GM15510 (cell line): Measurements from ENCODE around the gene LRRC8B.

Experiments
- POLR2A ChIP-seq: IDR thresholded peaks from 3 replicates; pipeline ENCODE4 v1.6.1; 2011; ENCODE audit warnings: borderline replicate concordance; ENCODE audit not compliant: insufficient read length; ENCODE audit errors: extremely low read depth

LRRC8B gene

DNA sequence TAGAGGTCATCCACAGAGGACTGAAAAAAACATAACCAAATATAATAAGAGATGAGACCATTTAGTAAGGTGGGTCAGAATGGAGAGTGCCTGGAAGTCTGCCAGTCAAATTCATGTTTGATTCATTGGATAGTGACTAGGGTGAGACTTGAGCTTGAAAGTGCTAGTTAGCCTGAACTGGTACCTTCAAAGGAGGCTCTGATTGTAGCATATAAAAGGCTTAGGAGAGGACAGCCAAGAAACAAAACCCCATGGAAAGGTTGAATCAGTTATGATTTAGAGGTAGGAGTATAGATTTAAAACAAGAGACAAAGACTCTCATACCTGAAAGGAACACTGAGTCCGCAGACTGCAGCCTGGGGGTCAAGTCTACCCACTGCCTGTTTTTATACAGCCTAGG, 63.9 kb downstream of the LRRC8B start:
- no peak for TF ChIP-seq POLR2A

DNA sequence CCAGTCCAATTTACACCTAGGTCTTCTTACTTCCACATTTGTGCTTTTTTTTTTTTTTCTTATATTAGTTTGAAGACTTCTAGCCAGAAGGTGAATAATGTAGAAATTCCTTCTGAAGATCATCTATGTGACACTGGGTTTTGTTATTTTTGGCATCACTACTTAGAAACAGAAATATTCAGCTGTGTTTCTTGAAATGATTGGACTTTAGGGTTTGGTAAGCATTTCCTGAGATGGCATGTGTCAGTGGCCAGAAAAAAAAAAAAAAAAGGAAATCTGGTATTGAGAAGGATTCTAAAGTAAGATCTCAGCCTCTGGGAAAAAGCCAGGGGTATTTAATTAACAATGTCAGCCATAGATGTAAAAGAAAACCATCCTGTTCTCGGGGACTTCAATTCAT, 64.9 kb downstream of the LRRC8B start:
- TF ChIP-seq POLR2A = no peak

DNA sequence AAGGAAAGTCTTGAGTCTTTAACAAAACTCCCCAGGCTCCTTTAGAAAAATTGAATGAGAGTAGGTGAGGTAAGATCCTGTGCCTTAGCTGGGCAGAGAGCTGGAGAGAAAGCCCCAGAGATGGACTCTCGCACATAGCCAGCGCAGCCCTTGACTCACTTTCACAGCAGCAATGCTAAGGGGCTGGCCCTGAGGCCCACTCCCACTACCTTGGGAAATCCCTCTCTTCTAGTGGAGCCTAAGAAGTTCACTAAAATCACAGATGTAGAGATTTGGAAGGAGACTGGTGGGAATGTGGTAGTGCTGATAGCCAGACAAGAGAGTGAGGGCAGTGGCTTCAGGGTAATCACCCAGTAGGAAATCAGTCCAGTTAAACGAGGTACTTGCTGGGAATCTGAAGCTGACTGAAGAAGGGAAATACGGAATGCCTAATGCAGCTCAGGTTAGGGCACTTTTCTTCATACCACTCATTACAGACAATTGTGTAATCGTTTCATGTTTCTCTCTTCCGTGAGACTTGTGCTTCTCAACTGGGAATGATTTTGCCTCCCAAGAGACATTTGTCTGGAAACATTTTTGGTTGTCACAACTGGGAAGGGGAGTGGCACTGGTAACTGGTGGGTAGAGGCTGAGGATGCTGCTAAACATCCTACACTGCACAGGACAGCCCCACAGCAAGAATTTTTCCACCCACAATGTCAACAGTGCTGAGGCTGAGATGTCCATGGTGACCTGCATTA, 65.9 kb downstream of the LRRC8B start:
- TF ChIP-seq POLR2A = no peak

DNA sequence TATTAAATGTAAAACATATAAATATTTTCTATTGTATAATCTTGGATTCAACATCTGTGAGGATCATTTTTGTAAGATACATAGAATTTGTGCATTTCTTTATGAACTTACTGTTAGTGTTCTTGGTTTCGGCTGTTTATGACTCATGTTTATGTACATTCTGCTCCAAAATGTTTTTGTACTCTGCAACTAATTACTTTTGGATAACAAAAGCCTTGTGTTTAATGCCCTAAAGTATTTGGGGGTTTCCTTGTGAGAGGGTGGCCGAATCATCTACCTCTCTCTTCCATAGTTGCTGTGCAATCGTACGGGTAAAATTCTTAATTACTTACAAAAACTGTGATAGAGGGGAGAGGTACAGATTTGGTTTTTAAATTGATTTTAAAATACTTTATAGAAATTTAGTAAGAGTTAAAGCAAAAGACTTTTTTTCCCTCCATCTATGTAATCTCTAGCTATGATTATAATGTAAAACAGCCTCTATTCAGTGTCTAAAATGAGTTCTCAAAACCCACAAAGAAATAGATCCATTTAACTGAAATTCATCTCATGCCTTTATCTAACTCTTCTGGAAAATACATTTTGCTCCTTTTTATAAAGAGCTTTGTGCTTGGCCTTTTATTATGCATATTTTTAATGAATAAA, 69.6 kb downstream of the LRRC8B start:
- no peak for TF ChIP-seq POLR2A

DNA sequence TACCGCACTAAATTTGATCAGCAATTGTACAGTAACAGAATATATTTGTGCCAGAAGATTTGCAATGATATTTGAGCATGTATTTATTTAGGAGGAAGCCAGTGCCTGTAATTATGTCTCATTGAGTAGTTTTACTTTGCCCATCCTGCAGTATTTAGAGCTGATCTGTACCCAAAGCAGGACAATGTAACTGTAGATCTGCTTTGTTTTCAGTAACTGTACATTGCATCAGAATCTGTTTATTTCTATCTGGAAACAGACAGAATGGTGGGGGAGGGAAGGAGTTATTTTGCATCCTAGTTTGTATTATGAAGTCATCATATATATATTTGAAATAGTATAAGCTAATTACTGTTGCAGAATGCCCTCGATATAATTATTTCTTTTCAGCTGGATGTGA, 72.1 kb downstream of the LRRC8B start:
- no peak for TF ChIP-seq POLR2A

DNA sequence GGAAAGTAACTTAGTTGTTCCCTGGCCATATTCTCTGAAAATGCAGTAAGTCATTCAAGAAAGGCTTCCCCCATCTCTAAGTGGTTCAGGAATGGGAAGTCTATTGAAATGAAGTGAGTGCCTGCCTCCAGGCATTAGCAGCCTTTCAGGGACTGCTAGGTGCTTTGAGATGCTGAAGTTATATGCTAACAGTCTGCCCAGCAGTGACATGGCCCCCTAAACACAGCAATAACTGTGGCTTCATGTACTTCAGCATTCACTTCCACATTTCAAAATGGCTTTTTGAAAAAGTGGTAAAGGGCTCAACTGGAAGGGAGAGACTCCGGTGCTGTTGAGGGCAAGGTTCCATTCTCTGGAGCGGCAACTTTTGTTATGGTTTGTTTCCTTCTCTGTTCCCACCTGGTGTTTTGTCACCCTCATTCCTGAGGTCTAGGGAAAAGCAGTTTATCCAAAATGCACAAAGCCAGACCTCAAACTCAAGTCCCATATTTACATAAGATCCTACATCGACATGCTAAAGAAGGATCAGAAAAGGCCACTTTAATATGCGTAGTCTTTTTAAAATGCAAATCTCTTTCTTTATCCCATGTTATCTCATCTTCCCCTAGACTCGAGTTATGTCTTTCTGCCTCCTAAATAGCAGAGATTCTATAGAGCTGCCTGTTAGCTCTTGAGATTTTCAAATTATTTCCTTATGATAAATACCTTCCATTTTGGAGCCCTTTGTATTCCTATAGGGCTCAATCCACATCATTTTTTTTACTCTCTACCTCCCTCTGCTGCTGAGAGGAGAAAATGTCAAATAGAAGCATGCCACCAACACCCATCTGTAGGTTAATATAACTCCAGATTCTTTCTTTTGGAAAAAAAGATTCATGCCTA, 74.1 kb downstream of the LRRC8B start:
- no peak for TF ChIP-seq POLR2A

DNA sequence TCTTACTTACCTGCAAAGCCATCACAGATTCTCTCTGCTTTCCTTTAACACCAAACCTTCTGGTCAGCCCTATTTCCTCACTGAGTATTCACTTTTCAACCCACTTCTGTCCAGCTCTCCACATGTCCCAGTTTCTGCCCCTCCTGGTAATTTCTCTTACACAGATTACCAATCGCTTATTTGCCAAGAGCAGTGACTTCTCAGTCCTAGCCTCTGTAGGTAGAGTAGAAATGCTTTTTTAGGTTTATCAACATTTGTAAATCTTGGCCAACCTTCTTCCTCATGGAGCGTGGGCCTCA, 74.7 kb downstream of the LRRC8B start:
- TF ChIP-seq POLR2A = no peak

DNA sequence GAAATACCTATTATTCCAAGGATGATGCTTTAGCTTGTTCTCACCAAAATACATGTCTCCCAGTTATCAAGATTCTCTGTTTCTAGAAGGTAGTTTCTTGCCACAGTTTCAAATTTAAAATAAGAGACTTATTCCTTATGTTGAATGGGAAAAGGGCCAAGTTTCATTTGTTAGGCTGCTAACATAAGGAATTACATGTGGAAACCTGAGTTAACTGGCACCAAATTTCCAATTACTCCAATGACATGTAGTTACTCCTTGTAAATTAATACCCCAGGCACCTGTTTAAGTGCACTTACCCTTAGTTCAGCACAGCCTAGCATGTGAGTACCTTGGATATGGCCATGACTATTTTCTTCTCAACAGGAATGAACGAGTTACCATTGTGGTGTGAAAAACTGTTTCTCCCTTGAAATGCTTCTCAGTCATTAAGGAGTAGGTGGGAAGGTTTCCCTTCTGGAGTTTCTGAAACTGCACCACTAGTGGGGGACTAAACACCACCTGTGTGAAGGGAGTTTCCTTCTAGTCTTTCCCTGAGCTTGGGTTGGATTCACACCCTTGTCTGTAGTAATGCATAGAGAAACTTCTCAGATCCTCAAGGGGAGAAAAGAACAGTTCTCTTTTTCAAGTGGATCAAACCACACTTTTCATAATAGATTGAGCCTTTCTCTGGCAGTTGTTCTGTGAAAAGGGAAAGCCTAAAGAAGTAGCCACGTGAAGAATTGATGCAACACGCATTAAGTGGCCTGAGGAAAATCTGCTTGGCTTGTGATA, 76.0 kb downstream of the LRRC8B start:
- TF ChIP-seq POLR2A = no peak

DNA sequence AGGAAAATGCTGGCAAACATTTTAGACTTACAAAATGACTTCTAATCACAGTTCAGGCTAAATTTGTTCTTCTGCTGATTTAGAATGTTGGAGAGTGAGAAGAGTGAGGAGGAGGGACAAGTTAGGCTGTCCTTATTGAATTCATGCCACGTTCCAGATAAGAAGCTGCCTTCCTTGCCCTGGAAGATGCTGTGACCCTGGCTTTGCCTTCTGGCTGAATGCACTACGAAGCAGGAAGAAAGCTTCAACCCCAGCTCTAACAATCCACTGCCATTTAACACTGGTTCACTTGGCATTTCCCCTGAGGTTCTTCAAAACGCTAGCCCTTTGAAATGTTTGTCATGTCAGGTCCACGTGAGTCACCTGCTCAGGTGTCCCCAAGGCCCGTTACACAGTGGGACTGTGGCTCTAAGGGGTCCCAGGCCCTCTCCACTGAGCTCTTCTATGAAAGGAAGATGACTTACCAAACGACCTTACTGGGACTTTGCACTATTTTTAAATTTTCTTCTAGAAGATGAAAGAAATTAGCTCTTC, 78.3 kb downstream of the LRRC8B start:
- no peak for TF ChIP-seq POLR2A

DNA sequence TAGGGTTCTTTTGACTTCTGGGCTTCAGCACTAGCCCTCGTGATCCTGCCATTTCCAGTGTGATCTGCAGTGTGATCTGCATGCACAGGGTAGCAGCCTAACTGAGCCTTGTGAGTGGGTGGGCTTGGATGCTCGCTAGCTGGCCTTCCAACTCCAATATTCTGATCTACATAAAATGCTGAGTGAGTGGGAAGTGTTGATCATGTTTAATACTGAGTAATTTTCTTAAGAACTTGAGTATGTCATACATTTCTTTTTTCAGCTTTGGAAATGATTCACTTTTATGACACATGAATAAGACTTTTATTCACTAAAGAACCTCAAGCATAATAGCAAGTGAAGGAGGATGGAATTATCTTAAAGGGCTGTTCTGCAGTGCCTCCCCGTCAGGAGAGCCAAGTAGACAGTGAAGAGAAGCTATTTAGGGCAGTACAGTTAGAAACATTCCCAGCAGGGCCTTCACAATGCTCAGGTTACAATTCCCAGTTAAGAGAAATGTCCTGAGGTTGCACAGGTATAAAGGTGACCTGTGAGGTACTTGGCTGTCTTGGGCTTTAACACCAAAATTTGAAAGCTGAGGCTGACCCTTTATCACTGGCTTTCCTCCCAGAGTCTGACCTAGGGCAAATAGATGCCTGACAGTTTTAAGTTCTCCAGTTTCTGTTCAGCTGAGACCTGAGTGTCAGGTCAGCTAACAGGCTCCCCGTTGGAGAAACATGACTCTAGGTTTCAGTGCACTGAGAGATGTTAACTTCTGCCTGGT, 79.2 kb downstream of the LRRC8B start:
- TF ChIP-seq POLR2A = no peak

DNA sequence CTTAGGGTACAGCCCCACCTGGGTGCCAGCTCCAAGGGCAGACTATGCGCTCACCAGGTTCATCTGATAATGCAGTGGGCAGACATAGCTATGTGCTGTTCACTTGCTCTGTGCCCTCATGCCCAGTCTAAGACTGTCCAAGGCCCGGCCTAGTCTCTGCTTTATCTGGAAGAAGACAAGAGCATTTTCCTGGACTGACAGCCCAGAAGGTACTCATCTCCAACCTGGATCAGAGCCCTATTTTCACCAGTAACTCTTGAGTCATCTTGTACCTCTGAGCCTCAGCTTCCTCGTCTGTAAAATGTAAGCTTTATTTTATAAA, 79.7 kb downstream of the LRRC8B start:
- TF ChIP-seq POLR2A = no peak

DNA sequence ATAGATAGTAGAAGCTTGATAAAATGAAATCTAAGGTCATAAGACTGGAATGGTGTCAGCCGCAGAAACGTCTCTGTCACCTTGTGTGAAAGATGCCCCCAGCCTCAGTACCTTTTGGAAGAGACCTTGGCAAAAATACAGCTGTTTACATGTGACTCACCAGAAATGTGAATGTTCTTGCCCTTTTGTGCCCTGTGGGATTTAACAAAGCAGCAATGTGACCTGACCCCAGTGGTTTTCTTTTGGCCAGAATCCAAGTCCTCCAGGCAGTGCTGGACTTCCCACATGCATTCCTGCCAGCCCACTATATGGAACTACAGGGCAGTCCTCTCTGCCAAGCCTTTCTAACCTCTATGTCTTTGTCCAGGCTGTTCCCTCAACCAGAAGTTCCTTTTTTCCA, 81.1 kb downstream of the LRRC8B start:
- TF ChIP-seq POLR2A = no peak

DNA sequence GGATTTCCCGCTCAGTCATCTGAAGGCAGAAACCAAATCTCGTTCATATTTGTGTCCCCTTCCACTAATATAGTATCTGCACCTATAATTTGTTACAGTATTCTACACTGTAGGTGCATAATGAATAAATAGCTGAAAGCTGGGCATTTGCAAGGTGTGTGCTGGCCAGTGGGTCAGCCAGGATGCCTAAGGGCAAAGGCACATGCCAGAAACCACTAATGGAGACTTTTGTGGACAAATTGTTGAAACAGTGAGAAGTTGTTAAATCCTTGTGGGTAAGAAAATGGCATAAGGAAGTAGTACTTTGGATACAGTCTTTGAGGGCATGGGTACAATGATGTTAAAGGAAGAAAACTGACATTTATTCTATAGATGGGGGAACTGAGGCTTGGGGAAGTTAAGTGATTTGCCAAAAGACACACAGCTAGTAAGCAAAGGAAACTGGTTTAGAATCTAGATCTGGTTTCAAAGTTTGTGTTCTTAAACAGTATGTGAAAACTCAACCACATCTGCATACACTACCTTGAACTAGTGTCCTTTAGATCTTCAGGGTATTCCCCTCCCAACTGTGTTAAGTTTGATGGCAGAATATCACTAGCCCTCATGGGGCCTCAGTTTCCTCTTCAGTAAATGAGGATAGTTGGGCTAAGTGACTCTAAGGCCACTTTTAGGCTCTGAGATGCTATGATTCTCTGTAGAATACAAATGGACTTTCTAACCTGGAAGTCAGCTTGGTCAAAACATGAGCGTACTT, 81.8 kb downstream of the LRRC8B start:
- no peak for TF ChIP-seq POLR2A

DNA sequence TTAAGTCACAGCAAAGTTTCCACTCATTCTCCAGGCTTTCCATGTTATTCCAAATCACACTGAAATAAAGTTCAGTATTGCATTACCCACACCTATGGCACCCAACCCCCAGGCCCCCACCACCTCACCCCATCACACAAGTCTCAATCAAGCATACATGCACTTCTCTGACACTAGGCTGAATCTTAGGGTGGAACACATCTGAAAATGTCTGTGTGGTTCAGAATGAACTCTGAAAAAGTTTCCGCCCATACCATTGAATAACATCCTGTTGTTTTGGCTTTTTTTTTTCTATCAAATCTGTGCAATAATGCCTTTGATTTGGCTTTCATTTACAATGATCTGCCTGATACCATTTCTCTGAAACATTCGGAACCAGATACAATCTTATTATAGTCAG, 82.5 kb downstream of the LRRC8B start:
- no peak for TF ChIP-seq POLR2A

DNA sequence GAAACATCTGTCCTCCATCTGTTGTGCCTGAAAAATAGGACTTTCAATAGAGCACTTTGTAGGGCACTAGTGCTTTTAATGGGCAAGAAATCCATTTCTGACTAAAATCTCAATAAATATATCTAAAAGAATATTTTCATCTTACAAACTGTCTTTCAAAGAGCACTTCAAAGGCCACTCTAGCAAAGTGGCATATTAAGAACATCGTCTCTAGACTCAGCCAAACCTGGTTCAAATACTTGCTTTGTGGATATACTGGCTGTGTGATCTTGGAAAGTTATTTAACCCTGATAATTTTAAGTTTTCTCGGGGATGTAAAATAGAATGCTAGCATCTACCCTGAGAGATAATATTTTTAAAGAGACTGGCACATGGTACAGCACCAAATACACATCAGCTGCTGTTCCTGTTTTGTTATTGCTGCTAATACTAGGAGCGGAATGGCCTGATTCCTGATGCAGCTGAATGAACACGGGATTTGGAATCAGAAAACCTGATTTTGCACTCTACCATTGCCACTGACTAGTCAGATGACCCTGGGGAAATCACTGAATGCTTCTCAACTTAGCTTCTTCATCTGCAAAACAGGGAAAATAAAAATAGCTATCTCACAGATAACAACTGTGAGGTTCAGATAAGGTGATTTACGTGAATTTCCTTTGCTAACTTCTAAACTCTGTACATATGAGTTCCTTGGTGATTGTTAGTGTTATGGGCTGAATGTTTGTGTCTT, 83.1 kb downstream of the LRRC8B start:
- TF ChIP-seq POLR2A = no peak
